ENCODE results near the gene EDN3.

Gene EDN3

GRCh38 chr20:59289994-59290393, 10.4 kb upstream of the EDN3 start:
- TF ChIP-seq, protein P1, sequence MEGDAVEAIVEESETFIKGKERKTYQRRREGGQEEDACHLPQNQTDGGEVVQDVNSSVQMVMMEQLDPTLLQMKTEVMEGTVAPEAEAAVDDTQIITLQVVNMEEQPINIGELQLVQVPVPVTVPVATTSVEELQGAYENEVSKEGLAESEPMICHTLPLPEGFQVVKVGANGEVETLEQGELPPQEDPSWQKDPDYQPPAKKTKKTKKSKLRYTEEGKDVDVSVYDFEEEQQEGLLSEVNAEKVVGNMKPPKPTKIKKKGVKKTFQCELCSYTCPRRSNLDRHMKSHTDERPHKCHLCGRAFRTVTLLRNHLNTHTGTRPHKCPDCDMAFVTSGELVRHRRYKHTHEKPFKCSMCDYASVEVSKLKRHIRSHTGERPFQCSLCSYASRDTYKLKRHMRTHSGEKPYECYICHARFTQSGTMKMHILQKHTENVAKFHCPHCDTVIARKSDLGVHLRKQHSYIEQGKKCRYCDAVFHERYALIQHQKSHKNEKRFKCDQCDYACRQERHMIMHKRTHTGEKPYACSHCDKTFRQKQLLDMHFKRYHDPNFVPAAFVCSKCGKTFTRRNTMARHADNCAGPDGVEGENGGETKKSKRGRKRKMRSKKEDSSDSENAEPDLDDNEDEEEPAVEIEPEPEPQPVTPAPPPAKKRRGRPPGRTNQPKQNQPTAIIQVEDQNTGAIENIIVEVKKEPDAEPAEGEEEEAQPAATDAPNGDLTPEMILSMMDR (IDR thresholded peaks at IDR 0.05; ENCODE audit: low read length, missing control alignments), result no peak
- DNase-seq (ENCODE audit: low read depth), result no peak
- no peak overlapping the region for H3K4me3 ChIP-seq (replicated peaks; ENCODE audit: low read depth, low read length)

- no peak overlapping the region for H3K4me3 ChIP-seq (replicated peaks; ENCODE audit: low read depth, low read length)
- no peak for DNase-seq (ENCODE audit: low read depth)
- TF ChIP-seq, protein P1 (IDR thresholded peaks at IDR 0.05; ENCODE audit: low read length, missing control alignments), result no peak
Measured at GRCh38 chr20:59291740-59292383, 8.5 kb upstream of the EDN3 start.

DNA sequence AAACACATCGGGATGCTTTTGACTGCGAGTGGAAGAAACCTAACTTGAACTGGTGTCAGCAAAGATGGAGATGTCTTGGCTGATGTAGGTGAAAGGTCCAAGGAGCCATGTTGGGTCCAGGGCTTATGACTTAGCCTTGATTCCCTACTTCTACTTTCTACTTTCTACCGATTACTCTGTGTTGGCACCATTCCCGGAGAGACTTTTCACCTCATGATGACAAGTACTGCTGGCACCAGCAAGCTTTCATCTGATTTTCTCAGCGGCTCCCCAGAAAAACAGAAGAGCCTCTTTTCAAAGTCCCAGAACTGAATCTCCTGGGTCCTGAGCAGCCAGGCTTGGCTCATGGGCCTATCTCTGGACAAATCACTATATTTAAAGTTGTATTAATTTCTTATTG, 4.9 kb upstream of the EDN3 start:
- TF ChIP-seq, protein P1 (IDR thresholded peaks at IDR 0.05; ENCODE audit: low read length, missing control alignments), result no peak
- H3K4me3 ChIP-seq (replicated peaks; ENCODE audit: low read depth, low read length), result no peak overlapping the region
- no peak for DNase-seq (ENCODE audit: low read depth)

DNA sequence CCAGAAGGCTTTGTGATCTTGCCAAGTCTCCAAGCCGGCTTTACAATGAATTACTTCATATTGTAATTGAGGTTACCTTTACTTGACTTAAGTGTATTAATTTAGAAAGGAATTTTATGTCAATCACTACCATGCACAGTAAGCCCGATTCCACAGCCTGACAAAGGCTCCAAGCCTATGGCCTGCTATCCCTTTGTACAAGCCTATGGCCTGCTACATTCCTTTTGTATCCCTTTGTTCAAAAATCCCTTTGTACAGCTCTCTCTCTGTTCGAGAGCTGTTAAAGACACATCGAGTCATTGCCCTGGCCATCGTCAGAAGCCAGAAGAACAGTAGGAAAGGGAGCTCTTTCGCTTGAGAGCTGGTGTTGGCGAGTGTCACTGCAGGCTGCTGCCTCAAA, 2.7 kb upstream of the EDN3 start:
- DNase-seq (ENCODE audit: low read depth), result no peak
- H3K4me3 ChIP-seq (replicated peaks; ENCODE audit: low read depth, low read length), result no peak overlapping the region
- TF ChIP-seq, protein P1 (IDR thresholded peaks at IDR 0.05; ENCODE audit: low read length, missing control alignments), result no peak

GRCh38 chr20:59299945-59300332, 472 bp upstream of the EDN3 start:
- H3K4me3 ChIP-seq (replicated peaks; ENCODE audit: low read depth, low read length), result no peak overlapping the region
- TF ChIP-seq, protein P1 (IDR thresholded peaks at IDR 0.05; ENCODE audit: low read length, missing control alignments), result no peak
- no peak for DNase-seq (ENCODE audit: low read depth)

DNA sequence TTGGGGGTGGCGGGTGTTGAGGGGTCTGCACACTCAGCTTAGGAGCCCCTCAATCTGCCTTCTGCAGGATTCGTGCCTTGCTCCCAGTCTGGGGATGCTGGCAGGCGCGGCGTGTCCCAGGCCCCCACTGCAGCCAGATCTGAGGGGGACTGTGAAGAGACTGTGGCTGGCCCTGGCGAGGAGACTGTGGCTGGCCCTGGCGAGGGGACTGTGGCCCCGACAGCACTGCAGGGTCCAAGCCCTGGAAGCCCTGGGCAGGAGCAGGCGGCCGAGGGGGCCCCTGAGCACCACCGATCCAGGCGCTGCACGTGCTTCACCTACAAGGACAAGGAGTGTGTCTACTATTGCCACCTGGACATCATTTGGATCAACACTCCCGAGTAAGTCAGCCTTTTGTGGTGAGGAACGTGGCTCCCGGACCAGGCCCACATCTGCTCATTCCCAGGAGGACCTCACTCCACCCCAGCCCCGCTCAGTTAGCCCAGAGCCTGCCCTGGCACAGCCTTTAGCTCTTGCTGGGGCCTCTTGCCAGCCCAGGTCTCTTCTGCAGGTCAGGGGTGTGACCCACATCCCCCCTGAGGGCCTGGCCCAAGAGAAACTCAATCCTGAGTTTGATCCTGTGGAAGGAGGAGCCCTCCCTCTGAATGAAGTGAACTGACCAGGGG, 1.1 kb downstream of the EDN3 start:
- TF ChIP-seq, protein P1 (IDR thresholded peaks at IDR 0.05; ENCODE audit: low read length, missing control alignments), result no peak
- no peak overlapping the region for H3K4me3 ChIP-seq (replicated peaks; ENCODE audit: low read depth, low read length)
- no peak for DNase-seq (ENCODE audit: low read depth)
